Measurements from ENCODE around the gene LRRC74B.
A peak's percentile ranks its signal among the peaks of the same experiment; 100 is the strongest.
"Not testable (repeated sequence)": the region's sequence is repeated elsewhere in the genome, so short reads cannot be mapped to it uniquely, and the experiment has no call there.

LRRC74B gene

GRCh38 chr22:21030032-21030431, 15.7 kb upstream of the LRRC74B start:
- DNase-seq, result peak in 2 of 10 donors; percentile 72 to 74
- intact Hi-C loops (cut with DNase I), result no loop called here

- DNase-seq, result peak in 2 of 10 donors; percentile 78
- intact Hi-C loops (cut with DNase I), result no loop called here
These were observed 14.9 kb upstream of the LRRC74B start for GRCh38 chr22:21030621-21031544.

- DNase-seq, result peak in 2 of 10 donors; percentile 66 to 67
- intact Hi-C loops (cut with DNase I), result no loop called here
These were observed 14.2 kb upstream of the LRRC74B start for GRCh38 chr22:21031545-21032036.

- intact Hi-C loops (cut with DNase I), result no loop called here
- peak in 7 of 10 donors; percentile 45 to 94 (median 59) for DNase-seq
These were observed 13.5 kb upstream of the LRRC74B start, which contains the start of gene SLC7A4 for GRCh38 chr22:21032037-21032867. SLC7A4 (minus strand) TSS chr22:21032561; CDS start chr22:21031812, 749 bp downstream.

GRCh38 chr22:21032868-21033688, 12.7 kb upstream of the LRRC74B start:
- intact Hi-C loops (cut with DNase I), result no loop called here
- DNase-seq, result peak in 1 of 10 donors; percentile 48

- intact Hi-C loops (cut with DNase I), result no loop called here
- DNase-seq, result no peak
These were observed 11.9 kb upstream of the LRRC74B start for GRCh38 chr22:21033895-21034294.

GRCh38 chr22:21034989-21035388, 10.8 kb upstream of the LRRC74B start:
- intact Hi-C loops (cut with DNase I), result no loop called here
- DNase-seq, result peak in 1 of 10 donors; percentile 9

GRCh38 chr22:21038405-21038804, 7.3 kb upstream of the LRRC74B start:
- intact Hi-C loops (cut with DNase I), result no loop called here
- DNase-seq, result peak in 2 of 10 donors; percentile 37 to 44

- intact Hi-C loops (cut with DNase I), result not testable (repeated sequence)
- peak in 2 of 10 donors; percentile 10 for DNase-seq
These were observed 6.6 kb upstream of the LRRC74B start for GRCh38 chr22:21039158-21039557.

GRCh38 chr22:21041937-21042336, 3.8 kb upstream of the LRRC74B start:
- intact Hi-C loops (cut with DNase I), result no loop called here
- DNase-seq, result peak in 3 of 10 donors; percentile 4 to 21 (median 14)

GRCh38 chr22:21042978-21043859, 2.5 kb upstream of the LRRC74B start:
- intact Hi-C loops (cut with DNase I), result no loop called here
- peak in 4 of 10 donors; percentile 5 to 46 (median 28) for DNase-seq

GRCh38 chr22:21043860-21044535, 1.7 kb upstream of the LRRC74B start:
- intact Hi-C loops (cut with DNase I), result no loop called here

GRCh38 chr22:21044931-21045584, 688 bp upstream of the LRRC74B start:
- DNase-seq, result peak in 9 of 10 donors; percentile 28 to 93 (median 53)
- intact Hi-C loops (cut with DNase I), result no loop called here

More at GRCh38 chr22:21043860-21044535, 1.7 kb upstream of the LRRC74B start:
- DNase-seq, result peak in 3 of 10 donors; percentile 59 to 77 (median 66)

- intact Hi-C loops (cut with DNase I), result no loop called here
- DNase-seq, result peak in 3 of 10 donors; percentile 25 to 64 (median 30)
These were observed 1.4 kb downstream of the LRRC74B start for GRCh38 chr22:21047035-21047661.

GRCh38 chr22:21047730-21048129, 2.0 kb downstream of the LRRC74B start:
- intact Hi-C loops (cut with DNase I), result no loop called here

GRCh38 chr22:21048448-21048847, 2.7 kb downstream of the LRRC74B start:
- peak in 2 of 10 donors; percentile 28 to 35 for DNase-seq
- intact Hi-C loops (cut with DNase I), result not testable (repeated sequence)

More at GRCh38 chr22:21047730-21048129, 2.0 kb downstream of the LRRC74B start:
- peak in 2 of 10 donors; percentile 51 to 61 for DNase-seq

GRCh38 chr22:21048965-21049364, 3.2 kb downstream of the LRRC74B start:
- DNase-seq, result peak in 1 of 10 donors; percentile 51
- intact Hi-C loops (cut with DNase I), result not testable (repeated sequence)

Measured in posterior cingulate gyrus (tissue), 11 donors.